Central memory CD8-positive, alpha-beta T cell (primary cell): ENCODE measurements around the gene SEL1L.

Experiments
- ATAC-seq: fragments of 150-1000 bp; cut with Tn5 transposase; replicated peaks from 2 replicates; pipeline ENCODE4 v1.10.0; 2022; ENCODE audit warnings: mild to moderate bottlenecking, moderate FRiP score, moderate number of reproducible peaks; ENCODE audit not compliant: poor library complexity, severe bottlenecking; ENCODE audit errors: extremely low read depth
- DNase-seq, 2 donors: peaks; one replicate each; pipeline ENCODE4 v3.0.0; 2021; ENCODE audit warnings: low spot score in 2 of 2
- H3K27ac Mint-ChIP-seq: one replicate; pipeline ENCODE4 v1.8.0; 2022; ENCODE audit warnings: low read depth, mild to moderate bottlenecking, moderate library complexity, mixed read lengths
- H3K27me3 Mint-ChIP-seq: one replicate; pipeline ENCODE4 v1.8.0; 2022; ENCODE audit warnings: mixed read lengths
- H3K36me3 Mint-ChIP-seq: one replicate; pipeline ENCODE4 v1.8.0; 2022; ENCODE audit warnings: mild to moderate bottlenecking, moderate library complexity, mixed read lengths; ENCODE audit not compliant: insufficient read depth
- H3K4me1 Mint-ChIP-seq: one replicate; pipeline ENCODE4 v1.8.0; 2022; ENCODE audit warnings: mixed read lengths
- H3K4me3 Mint-ChIP-seq: one replicate; pipeline ENCODE4 v1.8.0; 2022; ENCODE audit warnings: mild to moderate bottlenecking, moderate library complexity, mixed read lengths
- H3K9me3 Mint-ChIP-seq: one replicate; pipeline ENCODE4 v1.8.0; 2022; ENCODE audit warnings: mixed read lengths

The SEL1L gene

GRCh38 chr14:81449576-81449975 lies 84.1 kb downstream of the SEL1L start:
- Mint-ChIP-seq H3K9me3 (no peaks in the 10 kb centered on the region), H3K27me3 (peaks cover 45% of the 10 kb centered on the region), H3K27ac (no peak overlapping the region), H3K4me3 (no peak overlapping the region), H3K36me3 (no peaks in the 10 kb centered on the region), H3K4me1 (no peaks in the 10 kb centered on the region)
- no peak for DNase-seq
- ATAC-seq = no peak

- no peaks in the 10 kb centered on the region for H3K36me3 Mint-ChIP-seq
- H3K27me3 Mint-ChIP-seq = peaks cover 49% of the 10 kb centered on the region
- no peaks in the 10 kb centered on the region for H3K9me3 Mint-ChIP-seq
- no peak overlapping the region for H3K4me3 Mint-ChIP-seq
- ATAC-seq (no peak), DNase-seq (no peak)
- no peak overlapping the region for H3K27ac Mint-ChIP-seq
- H3K4me1 Mint-ChIP-seq = no peaks in the 10 kb centered on the region
Measured at GRCh38 chr14:81449114-81449513, 84.5 kb downstream of the SEL1L start.

GRCh38 chr14:81447021-81447764 lies 86.5 kb downstream of the SEL1L start:
- Mint-ChIP-seq H3K9me3 (no peaks in the 10 kb centered on the region), H3K36me3 (no peaks in the 10 kb centered on the region), H3K4me1 (no peaks in the 10 kb centered on the region), H3K27me3 (peaks cover 68% of the 10 kb centered on the region), H3K4me3 (no peak overlapping the region), H3K27ac (no peak overlapping the region)
- ATAC-seq = no peak
- no peak for DNase-seq

GRCh38 chr14:81446279-81447007 lies 87.2 kb downstream of the SEL1L start:
- no peaks in the 10 kb centered on the region for H3K9me3 Mint-ChIP-seq
- no peaks in the 10 kb centered on the region for H3K36me3 Mint-ChIP-seq
- no peak overlapping the region for H3K4me3 Mint-ChIP-seq
- peaks cover 76% of the 10 kb centered on the region for H3K27me3 Mint-ChIP-seq
- no peak for ATAC-seq
- DNase-seq = no peak
- H3K4me1 Mint-ChIP-seq = no peaks in the 10 kb centered on the region
- H3K27ac Mint-ChIP-seq = no peak overlapping the region

DNA sequence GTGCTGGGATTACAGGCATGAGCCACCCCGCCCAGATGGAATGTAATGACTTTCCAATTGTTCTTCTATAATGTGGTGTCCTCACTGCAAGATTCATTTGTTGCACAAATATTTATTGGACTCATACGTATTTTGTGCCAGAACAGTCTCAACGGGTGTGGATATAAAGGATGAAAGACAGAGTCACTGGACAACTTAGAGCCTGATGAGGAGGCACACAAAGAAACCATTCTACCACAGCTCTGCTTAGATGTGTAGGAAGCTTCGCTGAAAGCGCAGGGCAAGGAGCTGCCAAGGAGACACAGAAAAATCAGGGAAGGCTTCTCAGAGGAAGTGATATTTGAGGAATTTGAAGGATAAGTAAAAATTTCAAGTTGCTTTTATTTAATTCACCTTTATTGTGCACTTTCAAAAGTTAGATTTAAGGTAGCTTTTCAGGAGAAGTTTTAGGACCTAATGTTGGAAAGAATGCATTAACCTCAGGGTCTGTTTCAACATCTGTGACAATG lies 92.0 kb downstream of the SEL1L start:
- no peak overlapping the region for H3K27ac Mint-ChIP-seq
- H3K4me3 Mint-ChIP-seq = no peak overlapping the region
- peaks cover 80% of the 10 kb centered on the region for H3K27me3 Mint-ChIP-seq
- peaks cover 9% of the 10 kb centered on the region for H3K4me1 Mint-ChIP-seq
- no peaks in the 10 kb centered on the region for H3K9me3 Mint-ChIP-seq
- DNase-seq (no peak), ATAC-seq (no peak)
- H3K36me3 Mint-ChIP-seq = no peaks in the 10 kb centered on the region

DNA sequence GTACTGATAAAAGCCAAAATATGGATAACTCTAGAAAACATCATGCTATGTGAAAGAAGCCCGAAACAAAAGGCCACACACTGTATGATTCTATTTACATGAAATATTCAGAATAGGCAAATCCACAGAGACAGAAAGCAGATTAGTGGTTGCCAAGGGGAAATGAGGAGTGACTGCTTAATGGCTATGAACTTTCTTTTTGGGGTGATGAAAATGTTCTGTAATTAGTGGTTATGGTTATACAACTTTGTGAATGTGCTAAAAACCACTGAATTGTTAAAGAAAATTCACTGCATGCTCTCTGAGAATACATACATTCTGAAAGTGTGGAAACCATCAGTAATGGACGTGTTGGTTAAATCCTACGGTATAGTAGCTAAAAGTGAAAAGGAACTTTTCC lies 93.6 kb downstream of the SEL1L start:
- Mint-ChIP-seq H3K9me3 (no peaks in the 10 kb centered on the region), H3K4me3 (no peak overlapping the region), H3K27me3 (peaks cover 87% of the 10 kb centered on the region), H3K4me1 (peaks cover 16% of the 10 kb centered on the region), H3K27ac (no peak overlapping the region), H3K36me3 (no peaks in the 10 kb centered on the region)
- ATAC-seq (no peak), DNase-seq (no peak)

DNA sequence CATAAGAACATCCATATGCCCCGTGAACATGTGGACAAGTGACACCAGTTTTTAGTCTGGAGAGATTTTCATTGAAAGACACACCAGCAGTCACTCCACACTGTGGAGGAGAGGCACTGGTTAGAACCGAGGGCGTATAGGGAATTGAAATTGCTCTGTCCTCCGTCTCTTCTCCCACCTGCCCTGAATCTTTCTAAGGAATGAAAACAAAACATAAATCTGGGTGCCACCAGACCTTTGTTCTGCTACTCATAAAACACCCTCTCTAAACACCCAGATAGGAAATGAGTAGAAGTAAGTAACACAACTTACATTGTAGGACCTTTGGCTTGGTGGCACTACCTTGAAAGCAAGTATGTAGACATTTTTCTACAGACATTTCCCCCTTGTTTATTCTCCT lies 96.4 kb downstream of the SEL1L start:
- H3K27me3 Mint-ChIP-seq = peaks cover 91% of the 10 kb centered on the region
- no peak for ATAC-seq
- H3K4me3 Mint-ChIP-seq = peak overlapping the region; percentile 71
- H3K4me1 Mint-ChIP-seq = peaks cover 16% of the 10 kb centered on the region
- no peak overlapping the region for H3K27ac Mint-ChIP-seq
- H3K36me3 Mint-ChIP-seq = no peaks in the 10 kb centered on the region
- no peak for DNase-seq
- no peaks in the 10 kb centered on the region for H3K9me3 Mint-ChIP-seq

- Mint-ChIP-seq H3K4me1 (peaks cover 16% of the 10 kb centered on the region), H3K9me3 (no peaks in the 10 kb centered on the region), H3K4me3 (peak overlapping the region; percentile 71), H3K27ac (no peak overlapping the region), H3K27me3 (peaks cover 91% of the 10 kb centered on the region), H3K36me3 (no peaks in the 10 kb centered on the region)
- ATAC-seq (peak; percentile 18), DNase-seq (no peak)
Measured at GRCh38 chr14:81436296-81437138, 97.1 kb downstream of the SEL1L start.

- DNase-seq = no peak
- H3K4me3 Mint-ChIP-seq = peak overlapping the region; percentile 78
- no peaks in the 10 kb centered on the region for H3K36me3 Mint-ChIP-seq
- ATAC-seq = peak; percentile 37
- peaks cover 91% of the 10 kb centered on the region for H3K27me3 Mint-ChIP-seq
- H3K9me3 Mint-ChIP-seq = no peaks in the 10 kb centered on the region
- H3K4me1 Mint-ChIP-seq = peaks cover 16% of the 10 kb centered on the region
- H3K27ac Mint-ChIP-seq = no peak overlapping the region
Measured at GRCh38 chr14:81435391-81436295, 98.0 kb downstream of the SEL1L start.

- DNase-seq (no peak), ATAC-seq (no peak)
- Mint-ChIP-seq H3K27ac (no peak overlapping the region), H3K27me3 (peaks cover 91% of the 10 kb centered on the region), H3K4me3 (peak overlapping the region; percentile 78), H3K36me3 (no peaks in the 10 kb centered on the region), H3K4me1 (peaks cover 16% of the 10 kb centered on the region), H3K9me3 (no peaks in the 10 kb centered on the region)
Measured at GRCh38 chr14:81435048-81435390, 98.6 kb downstream of the SEL1L start.

- H3K27ac Mint-ChIP-seq = no peak overlapping the region
- H3K9me3 Mint-ChIP-seq = no peaks in the 10 kb centered on the region
- no peaks in the 10 kb centered on the region for H3K36me3 Mint-ChIP-seq
- peaks cover 16% of the 10 kb centered on the region for H3K4me1 Mint-ChIP-seq
- no peak overlapping the region for H3K4me3 Mint-ChIP-seq
- DNase-seq (no peak), ATAC-seq (no peak)
- peaks cover 94% of the 10 kb centered on the region for H3K27me3 Mint-ChIP-seq
Measured at GRCh38 chr14:81434230-81434629, 99.4 kb downstream of the SEL1L start.

- Mint-ChIP-seq H3K4me3 (no peak overlapping the region), H3K9me3 (no peaks in the 10 kb centered on the region)
- no peak for ATAC-seq
Measured at GRCh38 chr14:81433378-81433777, 100.3 kb downstream of the SEL1L start.

More at GRCh38 chr14:81433378-81433777, 100.3 kb downstream of the SEL1L start:
- Mint-ChIP-seq H3K4me1 (peaks cover 16% of the 10 kb centered on the region), H3K27me3 (peaks cover 93% of the 10 kb centered on the region), H3K36me3 (no peaks in the 10 kb centered on the region), H3K27ac (no peak overlapping the region)
- no peak for DNase-seq
